CD14-positive monocyte (primary cell): ENCODE results near the gene SPTBN4. TPM values are rescaled to one million over a fixed set of nuclear protein-coding genes. Genes with fewer than 3 reads are reported as not detected.

Experiments
- DNase-seq, 3 donors: peaks; one replicate each; pipeline ENCODE4 v3.0.0-alpha.2; 2011 to 2022
- H2AFZ ChIP-seq: 2 replicates; pipeline ENCODE4 v1.6.0; 2012; ENCODE audit warnings: mild to moderate bottlenecking, low read depth, low read length, inconsistent platforms; ENCODE audit not compliant: insufficient read depth, poor library complexity, severe bottlenecking
- H3K27ac ChIP-seq, 2 donors: 1 replicate in 1 of 2; 2 replicates in 1 of 2; pipeline ENCODE4 v1.5.1; 2012 to 2013; ENCODE audit warnings: low read length in 2 of 2, control low read depth in 1 of 2, inconsistent platforms in 1 of 2, low read depth in 1 of 2, mild to moderate bottlenecking in 1 of 2
- H3K27me3 ChIP-seq, 2 donors: one replicate each; pipeline versions ENCODE4 v1.6.0 to v1.6.1; 2011 to 2013; ENCODE audit warnings: low read length in 2 of 2; ENCODE audit not compliant: control insufficient read depth in 2 of 2, insufficient read depth in 2 of 2
- H3K36me3 ChIP-seq, 2 donors: replicated peaks in 1 of 2; 1 replicate in 1 of 2; 2 replicates in 1 of 2; pipeline versions ENCODE4 v1.5.1 to v1.6.1; 2012 to 2013; ENCODE audit warnings: low read length in 2 of 2, control low read depth in 1 of 2, inconsistent platforms in 1 of 2, mild to moderate bottlenecking in 1 of 2; ENCODE audit not compliant: insufficient read depth in 2 of 2, control insufficient read depth in 1 of 2
- H3K4me1 ChIP-seq, 2 donors: 1 replicate in 1 of 2; 2 replicates in 1 of 2; pipeline versions ENCODE4 v1.5.1 to v1.6.1; 2012 to 2013; ENCODE audit warnings: low read length in 2 of 2, control low read depth in 1 of 2, inconsistent platforms in 1 of 2, mild to moderate bottlenecking in 1 of 2, moderate library complexity in 1 of 2; ENCODE audit not compliant: insufficient read depth in 2 of 2, control insufficient read depth in 1 of 2
- H3K4me2 ChIP-seq: replicated peaks from 2 replicates; pipeline ENCODE3; 2012; ENCODE audit warnings: low read length, moderate library complexity, mild to moderate bottlenecking; ENCODE audit not compliant: poor library complexity, severe bottlenecking; ENCODE audit errors: extremely low read depth
- H3K4me3 ChIP-seq, 3 experiments: fragments of 200-600 bp in 1 of 3; sonication (generic) in 1 of 3; replicated peaks in 1 of 3; 1 replicate in 2 of 3; 2 replicates in 1 of 3; pipeline ENCODE4 v1.5.1; 2011 to 2013; ENCODE audit warnings: low read length in 3 of 3, mild to moderate bottlenecking in 3 of 3, control low read depth in 2 of 3, low read depth in 2 of 3, inconsistent platforms in 1 of 3, moderate library complexity in 1 of 3
- H3K79me2 ChIP-seq: 2 replicates; pipeline ENCODE4 v1.6.0; 2012; ENCODE audit warnings: mild to moderate bottlenecking, control low read depth, inconsistent platforms, low read length, moderate library complexity; ENCODE audit not compliant: insufficient read depth
- H3K9ac ChIP-seq: 2 replicates; pipeline ENCODE4 v1.6.0; 2017; ENCODE audit warnings: low read length, mild to moderate bottlenecking; ENCODE audit not compliant: insufficient read depth, poor library complexity, severe bottlenecking
- H3K9me3 ChIP-seq, 2 donors: replicated peaks in 1 of 2; 1 replicate in 1 of 2; 2 replicates in 1 of 2; pipeline versions ENCODE4 v1.5.1 to v1.6.1; 2012 to 2013; ENCODE audit warnings: low read length in 2 of 2, control low read depth in 1 of 2; ENCODE audit not compliant: control insufficient read depth in 1 of 2, insufficient read depth in 1 of 2
- H4K20me1 ChIP-seq: 2 replicates; pipeline ENCODE4 v1.6.0; 2012; ENCODE audit warnings: mild to moderate bottlenecking, low read length, control low read depth, moderate library complexity; ENCODE audit not compliant: insufficient read depth
- H3K27ac Mint-ChIP-seq, 7 donors: one replicate each; pipeline ENCODE4 v1.8.0; 2020; ENCODE audit warnings: mild to moderate bottlenecking in 7 of 7, mixed read lengths in 7 of 7, moderate library complexity in 6 of 7, inconsistent platforms in 2 of 7
- H3K27me3 Mint-ChIP-seq, 3 donors: one replicate each; pipeline ENCODE4 v1.8.0; 2021 to 2022; ENCODE audit warnings: low read depth in 3 of 3, mild to moderate bottlenecking in 3 of 3, mixed read lengths in 3 of 3, moderate library complexity in 3 of 3, inconsistent platforms in 1 of 3
- H3K36me3 Mint-ChIP-seq, 2 donors: one replicate each; pipeline ENCODE4 v1.8.0; 2020; ENCODE audit warnings: mixed read lengths in 2 of 2, inconsistent platforms in 1 of 2, mild to moderate bottlenecking in 1 of 2
- H3K4me1 Mint-ChIP-seq: one replicate; pipeline ENCODE4 v1.8.0; 2020; ENCODE audit warnings: mild to moderate bottlenecking, mixed read lengths
- H3K4me3 Mint-ChIP-seq, 2 donors: one replicate each; pipeline ENCODE4 v1.8.0; 2020; ENCODE audit warnings: mild to moderate bottlenecking in 2 of 2, mixed read lengths in 2 of 2, moderate library complexity in 1 of 2
- H3K9me3 Mint-ChIP-seq, 7 donors: one replicate each; pipeline ENCODE4 v1.8.0; 2020 to 2022; ENCODE audit warnings: mixed read lengths in 7 of 7, mild to moderate bottlenecking in 6 of 7, moderate library complexity in 6 of 7, inconsistent platforms in 2 of 7
- CTCF ChIP-seq: fragments of 200-600 bp; IDR thresholded peaks from one replicate; pipeline ENCODE4 v1.8.0; 2022; ENCODE audit warnings: antibody characterized with exemption, mild to moderate bottlenecking
- WGBS: methylation state at CpG from one replicate; pipeline ENCODE4 v1.1.5; 2013; ENCODE audit warnings: missing lambda C conversion rate; ENCODE audit not compliant: insufficient coverage; 5-methylcytosine and 5-hydroxymethylcytosine counted together
- intact Hi-C, 2 donors: fragments of 100-400 bp; cut with micrococcal nuclease; formaldehyde crosslinking; loops; one replicate each; pipeline versions ENCODE4 v1.15.0 to v1.15.1; 2023
- polyA plus RNA-seq, 3 donors: library from polyadenylated mRNA; depleted of rRNA in 1 of 3; unstranded in 2 of 3; stranded (reverse) in 1 of 3; fragments of 300-500 nt in 2 of 3; fragments of >200 nt in 1 of 3; fragmentation: Illumina TruSeq in 2 of 3; gene quantifications; 1 replicate in 2 of 3; 2 replicates in 1 of 3; pipeline ENCODE4 v1.2.3, GENCODE V29; 2012 to 2021

The SPTBN4 gene
- polyA plus RNA-seq, 3 donors, result 0.07 TPM; not detected in 2

GRCh38 chr19:40604647-40605215 lies 137.9 kb downstream of the SPTBN4 start:
- intact Hi-C loops, result loop anchor here (5.0 to 10.0 kb wide), 3 partner anchors 37 to 300 kb away; no protein-coding TSS in a partner anchor
- peak overlapping the region; percentile 78 for H3K4me2 ChIP-seq
- H3K9me3 Mint-ChIP-seq, result peaks cover 3 to 31% (median 19%) of the 10 kb centered on the region in 7 donors
- H3K9me3 ChIP-seq, result peaks cover 0 to 11% of the 10 kb centered on the region in 2 donors
- H3K27me3 Mint-ChIP-seq, result peaks cover 70 to 93% (median 85%) of the 10 kb centered on the region in 3 donors
- peaks cover 55 to 72% of the 10 kb centered on the region in 2 donors for H3K4me1 ChIP-seq
- peak overlapping the region; percentile 76 for H2AFZ ChIP-seq
- peaks cover 7 to 20% of the 10 kb centered on the region in 2 donors for H3K36me3 Mint-ChIP-seq
- peaks cover 66% of the 10 kb centered on the region for H3K4me1 Mint-ChIP-seq
- no peak for DNase-seq
- no peaks in the 10 kb centered on the region for H3K79me2 ChIP-seq
- peaks cover 32 to 86% of the 10 kb centered on the region in 2 donors for H3K27me3 ChIP-seq
- 20% methylated on average over 29 of the region's 29 CpGs for WGBS
- H3K4me3 Mint-ChIP-seq, result peak overlapping the region; percentile 72 to 91
- no peak overlapping the region for H3K9ac ChIP-seq
- no peaks in the 10 kb centered on the region for H3K36me3 ChIP-seq
- peaks cover 8% of the 10 kb centered on the region for H4K20me1 ChIP-seq
- H3K4me3 ChIP-seq, result peak overlapping the region in 2 of 3 experiments; percentile 24 to 73
- no peak for TF ChIP-seq CTCF
- no peak overlapping the region for H3K27ac ChIP-seq
- H3K27ac Mint-ChIP-seq, result peak overlapping the region in 2 of 7 donors; percentile 54 to 57

GRCh38 chr19:40605216-40605971 lies 138.6 kb downstream of the SPTBN4 start:
- Mint-ChIP-seq H3K27ac (peak overlapping the region in 4 of 7 donors; percentile 54 to 68 (median 61)), H3K4me3 (peak overlapping the region; percentile 72 to 91), H3K27me3 (peaks cover 67 to 86% (median 78%) of the 10 kb centered on the region in 3 donors), H3K9me3 (peaks cover 3 to 26% (median 18%) of the 10 kb centered on the region in 7 donors), H3K4me1 (peaks cover 70% of the 10 kb centered on the region), H3K36me3 (peaks cover 4 to 20% of the 10 kb centered on the region in 2 donors)
- peak overlapping the region; percentile 32 for H3K9ac ChIP-seq
- peaks cover 0 to 5% of the 10 kb centered on the region in 2 donors for H3K9me3 ChIP-seq
- peak overlapping the region; percentile 11 to 73 (median 24) for H3K4me3 ChIP-seq
- no peaks in the 10 kb centered on the region for H3K36me3 ChIP-seq
- H2AFZ ChIP-seq, result peak overlapping the region; percentile 76
- peak in 2 of 3 donors; percentile 57 to 59 for DNase-seq
- intact Hi-C loops, result loop anchor here in 1 of 2 donors (10.0 kb wide), 1 partner anchor 301 kb away; no protein-coding TSS in a partner anchor
- H3K4me1 ChIP-seq, result peaks cover 55 to 72% of the 10 kb centered on the region in 2 donors
- H3K27me3 ChIP-seq, result peaks cover 26 to 79% of the 10 kb centered on the region in 2 donors
- H4K20me1 ChIP-seq, result peaks cover 8% of the 10 kb centered on the region
- H3K4me2 ChIP-seq, result peak overlapping the region; percentile 78
- no peaks in the 10 kb centered on the region for H3K79me2 ChIP-seq
- WGBS, result under 1% methylated on average over 69 of the region's 71 CpGs
- peak; percentile 19 for TF ChIP-seq CTCF
- no peak overlapping the region for H3K27ac ChIP-seq
